Esophagus squamous epithelium (tissue), 5 donors: Measurements from ENCODE around the gene CDC42BPA. TPM values are rescaled to one million over a fixed set of nuclear protein-coding genes. Genes with fewer than 3 reads are reported as not detected.
"Not testable (repeated sequence)": the region's sequence is repeated elsewhere in the genome, so short reads cannot be mapped to it uniquely, and the experiment has no call there.

ENCODE experiments used
- DNase-seq: peaks from one replicate; lab custom pipeline; 2025; lab: John Stamatoyannopoulos, UW
- H3K27ac ChIP-seq, 4 donors: fragments of 200-600 bp; sonication (generic); one replicate each; pipeline ENCODE4 v1.5.1; 2016 to 2019; ENCODE audit warnings: mild to moderate bottlenecking in 1 of 4
- H3K27me3 ChIP-seq, 4 donors: fragments of 200-600 bp; sonication (generic); 1 replicate in 3 of 4; 2 replicates in 1 of 4; pipeline versions ENCODE4 v1.5.1 to v1.6.0; 2017 to 2021; ENCODE audit warnings: antibody characterized with exemption in 1 of 4
- H3K36me3 ChIP-seq, 3 donors: fragments of 200-600 bp; sonication (generic); one replicate each; pipeline ENCODE4 v1.5.1; 2016 to 2019
- H3K4me1 ChIP-seq, 3 donors: fragments of 200-600 bp; sonication (generic); one replicate each; pipeline ENCODE4 v1.5.1; 2017 to 2019
- H3K4me3 ChIP-seq, 4 donors: fragments of 200-600 bp; sonication (generic); 1 replicate in 3 of 4; 2 replicates in 1 of 4; pipeline ENCODE4 v1.5.1; 2016 to 2019; ENCODE audit warnings: mild to moderate bottlenecking in 2 of 4, moderate library complexity in 1 of 4
- H3K9me3 ChIP-seq, 3 donors: fragments of 200-600 bp; sonication (generic); one replicate each; pipeline ENCODE4 v1.5.1; 2016 to 2019
- POLR2A ChIP-seq, 4 donors: fragments of 450-650 bp; IDR thresholded peaks; one replicate each; pipeline ENCODE4 v1.6.1; 2017; ENCODE audit warnings: antibody characterized with exemption in 4 of 4, mild to moderate bottlenecking in 4 of 4, moderate library complexity in 3 of 4
- WGBS, 2 donors: methylation state at CpG; one replicate each; pipeline ENCODE4 v1.1.5; 2018; 5-methylcytosine and 5-hydroxymethylcytosine counted together
- intact Hi-C: fragments of 100-400 bp; cut with DNase I; formaldehyde crosslinking; loops from one replicate; pipeline ENCODE4 v1.15.0; 2022
- total RNA-seq, 4 donors: library from RNA; depleted of rRNA; stranded (reverse); fragments of >200 nt; gene quantifications; one replicate each; pipeline ENCODE4 v1.1.0, GENCODE V29; 2016
- TF ChIP-seq, protein P1 (sequence below), 6 experiments: fragments of 450-650 bp in 4 of 6; fragments of 200-600 bp in 2 of 6; sonication (generic) in 2 of 6; IDR thresholded peaks; one replicate each; pipeline ENCODE4 v1.5.1; 2016 to 2019; ENCODE audit warnings: antibody characterized with exemption in 6 of 6, mild to moderate bottlenecking in 4 of 6, moderate library complexity in 4 of 6
- donor health status: DM: yes; HTN: yes; CAD: no.

The CDC42BPA gene
- total RNA-seq, 4 donors from 2014 or later, result 4.3 to 33.6 (median 17.2) TPM

DNA sequence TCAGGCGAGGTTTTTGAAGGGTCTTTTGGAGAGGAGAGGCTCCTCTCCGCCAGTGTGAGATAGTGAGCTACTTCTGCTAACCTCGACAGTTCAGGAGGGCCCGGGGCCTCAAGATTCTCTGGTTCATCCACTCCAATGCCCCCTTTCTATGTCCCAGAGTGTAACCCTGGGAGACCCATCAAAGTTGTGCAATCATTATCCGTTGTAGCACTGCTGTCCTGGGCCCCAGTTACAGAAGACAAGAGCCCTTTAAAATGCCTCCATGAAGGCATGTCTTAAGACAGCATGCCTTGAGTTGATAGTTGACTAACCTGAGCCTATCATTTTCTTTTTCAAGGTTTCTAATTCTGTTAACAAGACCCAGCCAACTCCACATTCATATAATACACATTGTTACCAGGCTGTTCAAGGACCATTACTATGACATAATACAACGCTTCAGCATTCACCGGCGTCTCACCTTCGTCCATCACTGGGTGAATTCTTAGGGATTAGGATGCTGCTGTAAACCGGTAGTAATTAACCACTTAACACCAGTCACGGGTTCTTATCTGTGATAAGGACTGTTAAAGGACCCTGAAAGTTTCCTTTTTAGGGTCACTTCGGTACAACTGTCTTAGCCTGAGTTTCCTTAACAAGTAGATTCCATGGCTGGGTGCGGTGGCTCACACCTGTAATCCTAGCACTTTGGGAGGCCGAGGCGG is 37.4 kb upstream of the CDC42BPA start:
- TF ChIP-seq POLR2A (IDR thresholded peaks at IDR 0.05), result no peak
- TF ChIP-seq, protein P1, sequence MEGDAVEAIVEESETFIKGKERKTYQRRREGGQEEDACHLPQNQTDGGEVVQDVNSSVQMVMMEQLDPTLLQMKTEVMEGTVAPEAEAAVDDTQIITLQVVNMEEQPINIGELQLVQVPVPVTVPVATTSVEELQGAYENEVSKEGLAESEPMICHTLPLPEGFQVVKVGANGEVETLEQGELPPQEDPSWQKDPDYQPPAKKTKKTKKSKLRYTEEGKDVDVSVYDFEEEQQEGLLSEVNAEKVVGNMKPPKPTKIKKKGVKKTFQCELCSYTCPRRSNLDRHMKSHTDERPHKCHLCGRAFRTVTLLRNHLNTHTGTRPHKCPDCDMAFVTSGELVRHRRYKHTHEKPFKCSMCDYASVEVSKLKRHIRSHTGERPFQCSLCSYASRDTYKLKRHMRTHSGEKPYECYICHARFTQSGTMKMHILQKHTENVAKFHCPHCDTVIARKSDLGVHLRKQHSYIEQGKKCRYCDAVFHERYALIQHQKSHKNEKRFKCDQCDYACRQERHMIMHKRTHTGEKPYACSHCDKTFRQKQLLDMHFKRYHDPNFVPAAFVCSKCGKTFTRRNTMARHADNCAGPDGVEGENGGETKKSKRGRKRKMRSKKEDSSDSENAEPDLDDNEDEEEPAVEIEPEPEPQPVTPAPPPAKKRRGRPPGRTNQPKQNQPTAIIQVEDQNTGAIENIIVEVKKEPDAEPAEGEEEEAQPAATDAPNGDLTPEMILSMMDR (IDR thresholded peaks at IDR 0.05), result no peak
- Histone ChIP-seq H3K36me3 (no peaks in the 10 kb centered on the region), H3K27ac (no peak overlapping the region), H3K9me3 (no peaks in the 10 kb centered on the region), H3K4me3 (no peak overlapping the region), H3K4me1 (peaks cover 0 to 21% (median 10%) of the 10 kb centered on the region in 3 donors), H3K27me3 (no peaks in the 10 kb centered on the region)
- intact Hi-C loops, result no loop called here
- no peak for DNase-seq
- WGBS, 2 donors, result 90 to 95% methylated on average over 14 of the region's 15 CpGs

DNA sequence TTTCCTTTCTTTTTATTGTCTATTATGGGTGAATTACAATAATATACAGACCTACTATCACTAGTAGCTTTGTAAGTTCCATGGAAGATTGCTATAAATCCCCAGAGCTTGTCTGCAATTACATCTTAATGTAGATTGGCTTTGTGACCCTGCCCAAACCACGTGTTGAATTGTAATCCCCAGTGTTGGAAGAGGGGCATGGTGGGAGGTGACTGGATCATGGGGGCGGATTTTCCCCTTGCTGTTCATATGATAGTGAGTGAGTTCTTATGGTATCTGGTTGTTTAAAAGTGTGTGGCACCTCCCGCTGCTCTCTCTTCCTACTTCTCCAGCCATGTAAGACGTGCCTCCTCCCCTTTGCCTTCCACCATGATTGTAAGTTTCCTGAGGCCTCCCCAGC is 34.9 kb upstream of the CDC42BPA start:
- no peak overlapping the region for H3K27ac ChIP-seq
- no peaks in the 10 kb centered on the region for H3K36me3 ChIP-seq
- 62 to 69% methylated on average over 4 of the region's 4 CpGs for WGBS, 2 donors
- H3K4me1 ChIP-seq, result peaks cover 0 to 21% (median 10%) of the 10 kb centered on the region in 3 donors
- no peak for DNase-seq
- no peak overlapping the region for H3K4me3 ChIP-seq
- no peaks in the 10 kb centered on the region for H3K9me3 ChIP-seq
- H3K27me3 ChIP-seq, result no peaks in the 10 kb centered on the region
- intact Hi-C loops, result no loop called here
- TF ChIP-seq, protein P1 (IDR thresholded peaks at IDR 0.05), result no peak
- no peak for TF ChIP-seq POLR2A (IDR thresholded peaks at IDR 0.05)

DNA sequence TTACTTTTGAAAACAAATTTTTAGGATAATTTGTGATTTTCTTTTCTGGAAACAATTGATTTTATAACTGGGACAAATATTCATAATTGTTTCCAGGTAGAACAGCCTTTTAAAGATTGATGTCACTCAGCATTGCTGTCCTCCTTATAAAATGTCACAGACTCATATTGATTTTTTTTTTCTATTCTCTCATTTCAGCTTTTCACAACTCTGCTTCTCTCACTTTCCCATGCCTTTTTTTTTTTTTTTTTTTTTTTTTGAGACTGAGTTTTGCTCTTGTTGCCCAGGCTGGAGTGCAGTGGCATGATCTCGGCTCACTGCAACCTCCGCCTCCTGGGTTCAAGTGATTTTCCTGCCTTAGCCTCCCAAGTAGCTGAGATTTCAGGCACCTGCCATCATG is 33.9 kb upstream of the CDC42BPA start:
- WGBS, 2 donors, result 94 to 100% methylated on average over 1 to 2 of the region's 2 CpGs
- H3K9me3 ChIP-seq, DNase-seq, intact Hi-C loops, H3K27ac ChIP-seq, H3K36me3 ChIP-seq, H3K4me3 ChIP-seq, H3K27me3 ChIP-seq: not testable (repeated sequence)
- peaks cover 0 to 14% (median 7%) of the 10 kb centered on the region in 3 donors for H3K4me1 ChIP-seq

DNA sequence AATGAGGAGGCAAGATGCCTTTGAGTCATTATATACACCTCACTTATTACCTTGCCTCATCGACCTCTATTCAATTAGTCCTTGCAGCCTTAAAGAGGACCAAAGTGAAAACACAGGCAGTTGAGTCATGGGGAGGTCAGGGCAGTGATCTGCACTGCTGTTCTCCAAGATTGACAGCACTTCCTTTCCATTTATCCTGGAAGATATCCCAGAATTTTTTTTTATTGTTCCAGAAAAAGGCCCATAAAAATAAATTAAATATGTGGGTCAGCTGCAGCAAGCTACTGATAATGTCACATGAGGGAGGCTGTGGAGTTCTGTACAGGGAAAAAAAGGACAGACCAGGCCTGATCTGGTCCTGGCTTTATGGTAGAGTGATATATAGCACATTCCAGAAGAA is 33.2 kb upstream of the CDC42BPA start:
- intact Hi-C loops, result no loop called here
- H3K4me3 ChIP-seq, result no peak overlapping the region
- H3K36me3 ChIP-seq, result no peaks in the 10 kb centered on the region
- DNase-seq, result no peak
- no peak overlapping the region for H3K27ac ChIP-seq
- WGBS, 2 donors, result 0% methylated on average over 1 of the region's 1 CpG
- TF ChIP-seq, protein P1 (IDR thresholded peaks at IDR 0.05), result no peak
- no peak for TF ChIP-seq POLR2A (IDR thresholded peaks at IDR 0.05)
- H3K4me1 ChIP-seq, result peaks cover 0 to 7% (median 0%) of the 10 kb centered on the region in 3 donors
- no peaks in the 10 kb centered on the region for H3K27me3 ChIP-seq
- no peaks in the 10 kb centered on the region for H3K9me3 ChIP-seq

DNA sequence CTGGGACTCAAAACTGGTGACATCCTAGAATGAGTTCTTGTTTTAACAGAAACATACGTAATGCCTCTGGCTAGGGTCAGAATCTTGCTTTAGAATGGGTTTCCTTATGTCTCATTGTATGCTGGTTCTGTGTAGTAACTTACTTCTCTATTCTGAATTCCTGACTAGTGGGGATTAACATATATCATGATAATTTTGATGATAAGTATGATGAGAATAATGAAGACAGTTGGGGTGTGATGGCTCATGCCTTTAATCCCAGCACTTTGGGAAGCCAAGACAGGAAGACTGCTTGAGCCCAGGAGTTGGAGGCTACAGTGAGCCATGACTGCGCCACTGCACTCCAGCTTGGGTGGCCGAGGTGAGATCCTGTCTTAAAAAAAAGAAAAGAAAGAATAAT is 31.7 kb upstream of the CDC42BPA start:
- no peak for DNase-seq
- no peak for TF ChIP-seq POLR2A (IDR thresholded peaks at IDR 0.05)
- TF ChIP-seq, protein P1 (IDR thresholded peaks at IDR 0.05), result no peak
- Histone ChIP-seq H3K27ac (no peak overlapping the region), H3K4me3 (no peak overlapping the region), H3K36me3 (no peaks in the 10 kb centered on the region), H3K4me1 (peaks cover 0 to 7% (median 0%) of the 10 kb centered on the region in 3 donors), H3K9me3 (no peaks in the 10 kb centered on the region), H3K27me3 (no peaks in the 10 kb centered on the region)
- WGBS, 2 donors, result 88 to 93% methylated on average over 3 of the region's 3 CpGs
- intact Hi-C loops, result no loop called here
